Ishikawa (cell line): ENCODE results near the gene VAMP5.
A peak's percentile ranks its signal among the peaks of the same experiment; 100 is the strongest.

Source experiments
- RAD21 ChIP-seq: IDR thresholded peaks from 2 replicates; pipeline ENCODE4 v1.6.1; 2012; ENCODE audit warnings: low read depth
- TF ChIP-seq, protein P1 (sequence below): IDR thresholded peaks from 2 replicates; pipeline ENCODE4 v1.6.1; 2012; ENCODE audit warnings: low read depth, mild to moderate bottlenecking

DNA sequence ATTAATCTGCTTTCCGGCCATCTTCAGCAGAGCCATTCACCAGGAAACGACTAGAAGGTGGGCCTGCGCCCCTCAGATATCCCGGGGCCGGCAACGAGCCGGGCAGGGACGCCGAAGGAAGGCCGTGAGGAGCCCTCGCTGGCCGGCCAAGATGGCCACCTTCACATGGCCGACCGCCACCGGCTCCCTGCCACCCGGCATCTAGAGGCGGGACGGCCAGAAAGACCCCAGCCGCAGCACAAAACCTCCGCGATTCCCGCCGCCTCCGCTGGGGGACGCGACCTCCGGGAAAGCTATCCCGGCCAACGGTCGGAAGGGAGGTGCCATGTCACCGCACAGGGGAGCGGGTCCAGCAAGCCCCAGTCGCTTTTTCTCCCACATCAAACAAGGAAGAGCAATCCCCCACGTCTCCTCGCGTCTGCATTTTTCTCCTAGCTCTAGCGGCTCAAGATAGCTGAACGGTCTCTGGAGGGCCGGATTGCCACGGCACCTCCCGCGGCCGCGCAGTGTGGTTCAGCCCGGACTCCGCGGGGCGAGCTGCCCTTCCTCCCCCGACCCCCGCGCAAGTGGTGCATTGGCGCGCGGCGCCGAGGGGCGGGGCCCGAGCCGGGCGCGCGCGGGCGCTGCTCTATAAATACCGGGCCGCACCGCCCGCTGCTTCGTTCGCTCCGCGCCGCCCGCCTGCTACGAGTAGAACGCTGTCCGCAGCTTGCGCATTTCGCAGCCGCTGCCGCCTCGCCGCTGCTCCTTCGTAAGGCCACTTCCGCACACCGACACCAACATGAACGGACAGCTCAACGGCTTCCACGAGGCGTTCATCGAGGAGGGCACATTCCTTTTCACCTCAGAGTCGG lies 45.5 kb upstream of the VAMP5 start, which contains the start of gene MAT2A:
- TF ChIP-seq, protein P1, sequence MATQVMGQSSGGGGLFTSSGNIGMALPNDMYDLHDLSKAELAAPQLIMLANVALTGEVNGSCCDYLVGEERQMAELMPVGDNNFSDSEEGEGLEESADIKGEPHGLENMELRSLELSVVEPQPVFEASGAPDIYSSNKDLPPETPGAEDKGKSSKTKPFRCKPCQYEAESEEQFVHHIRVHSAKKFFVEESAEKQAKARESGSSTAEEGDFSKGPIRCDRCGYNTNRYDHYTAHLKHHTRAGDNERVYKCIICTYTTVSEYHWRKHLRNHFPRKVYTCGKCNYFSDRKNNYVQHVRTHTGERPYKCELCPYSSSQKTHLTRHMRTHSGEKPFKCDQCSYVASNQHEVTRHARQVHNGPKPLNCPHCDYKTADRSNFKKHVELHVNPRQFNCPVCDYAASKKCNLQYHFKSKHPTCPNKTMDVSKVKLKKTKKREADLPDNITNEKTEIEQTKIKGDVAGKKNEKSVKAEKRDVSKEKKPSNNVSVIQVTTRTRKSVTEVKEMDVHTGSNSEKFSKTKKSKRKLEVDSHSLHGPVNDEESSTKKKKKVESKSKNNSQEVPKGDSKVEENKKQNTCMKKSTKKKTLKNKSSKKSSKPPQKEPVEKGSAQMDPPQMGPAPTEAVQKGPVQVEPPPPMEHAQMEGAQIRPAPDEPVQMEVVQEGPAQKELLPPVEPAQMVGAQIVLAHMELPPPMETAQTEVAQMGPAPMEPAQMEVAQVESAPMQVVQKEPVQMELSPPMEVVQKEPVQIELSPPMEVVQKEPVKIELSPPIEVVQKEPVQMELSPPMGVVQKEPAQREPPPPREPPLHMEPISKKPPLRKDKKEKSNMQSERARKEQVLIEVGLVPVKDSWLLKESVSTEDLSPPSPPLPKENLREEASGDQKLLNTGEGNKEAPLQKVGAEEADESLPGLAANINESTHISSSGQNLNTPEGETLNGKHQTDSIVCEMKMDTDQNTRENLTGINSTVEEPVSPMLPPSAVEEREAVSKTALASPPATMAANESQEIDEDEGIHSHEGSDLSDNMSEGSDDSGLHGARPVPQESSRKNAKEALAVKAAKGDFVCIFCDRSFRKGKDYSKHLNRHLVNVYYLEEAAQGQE: no peak
- TF ChIP-seq RAD21: peak; percentile 32; the same call in 1 of the 2 replicates
